ENCODE results near the gene NDST1.

NDST1 gene

DNA sequence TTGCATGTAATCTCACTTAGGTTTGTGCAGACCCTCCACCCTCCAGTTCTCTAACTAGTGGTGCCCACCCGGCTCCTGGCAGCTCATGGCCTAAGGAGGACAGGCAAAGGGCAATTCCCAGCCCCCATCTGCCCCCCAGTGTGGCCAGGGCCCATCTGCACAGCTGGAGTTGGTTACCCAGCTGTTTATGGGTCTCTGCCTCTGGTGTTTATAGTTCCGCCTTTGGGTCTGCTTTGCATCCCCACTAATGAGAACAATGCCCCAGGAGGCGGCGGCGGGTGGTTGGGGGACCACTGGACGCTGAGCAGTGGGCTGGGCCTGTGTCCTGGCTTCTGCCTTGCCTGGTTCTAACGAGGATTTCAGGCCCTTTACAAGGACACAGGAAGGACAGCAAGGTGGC lies 62.4 kb downstream of the NDST1 start:
- DNase-seq (ENCODE audit: low read depth), result no peak

DNA sequence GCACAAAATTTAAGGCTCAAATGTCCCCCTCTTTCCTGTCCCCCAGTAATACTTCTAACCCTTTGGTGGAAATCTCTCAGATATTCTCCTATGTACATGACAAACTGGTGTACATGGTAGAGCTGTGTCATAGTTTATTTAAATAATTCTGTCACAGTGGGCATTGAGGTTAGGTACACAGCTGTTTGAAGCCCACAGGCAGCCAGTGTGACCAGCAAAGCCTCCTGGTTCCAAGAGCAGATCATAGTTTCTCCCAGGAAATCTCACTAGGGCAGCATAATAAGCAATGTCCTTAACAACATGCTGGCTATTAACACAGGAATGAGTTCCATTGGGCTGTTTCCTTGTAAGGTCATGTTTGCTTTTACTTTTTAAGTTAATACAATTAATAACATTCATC lies 63.9 kb downstream of the NDST1 start:
- DNase-seq (ENCODE audit: low read depth), result no peak

GRCh38 chr5:150573216-150573615 lies 65.3 kb downstream of the NDST1 start:
- no peak for DNase-seq (ENCODE audit: low read depth)

GRCh38 chr5:150573867-150574817 lies 66.2 kb downstream of the NDST1 start:
- DNase-seq (ENCODE audit: low read depth), result no peak

- DNase-seq (ENCODE audit: low read depth), result peak; percentile 42
These were observed 67.1 kb downstream of the NDST1 start for GRCh38 chr5:150574818-150575547.

GRCh38 chr5:150575745-150576448 lies 68.0 kb downstream of the NDST1 start:
- DNase-seq (ENCODE audit: low read depth), result no peak

- DNase-seq (ENCODE audit: low read depth), result no peak
These were observed 68.6 kb downstream of the NDST1 start for GRCh38 chr5:150576449-150576949.

DNA sequence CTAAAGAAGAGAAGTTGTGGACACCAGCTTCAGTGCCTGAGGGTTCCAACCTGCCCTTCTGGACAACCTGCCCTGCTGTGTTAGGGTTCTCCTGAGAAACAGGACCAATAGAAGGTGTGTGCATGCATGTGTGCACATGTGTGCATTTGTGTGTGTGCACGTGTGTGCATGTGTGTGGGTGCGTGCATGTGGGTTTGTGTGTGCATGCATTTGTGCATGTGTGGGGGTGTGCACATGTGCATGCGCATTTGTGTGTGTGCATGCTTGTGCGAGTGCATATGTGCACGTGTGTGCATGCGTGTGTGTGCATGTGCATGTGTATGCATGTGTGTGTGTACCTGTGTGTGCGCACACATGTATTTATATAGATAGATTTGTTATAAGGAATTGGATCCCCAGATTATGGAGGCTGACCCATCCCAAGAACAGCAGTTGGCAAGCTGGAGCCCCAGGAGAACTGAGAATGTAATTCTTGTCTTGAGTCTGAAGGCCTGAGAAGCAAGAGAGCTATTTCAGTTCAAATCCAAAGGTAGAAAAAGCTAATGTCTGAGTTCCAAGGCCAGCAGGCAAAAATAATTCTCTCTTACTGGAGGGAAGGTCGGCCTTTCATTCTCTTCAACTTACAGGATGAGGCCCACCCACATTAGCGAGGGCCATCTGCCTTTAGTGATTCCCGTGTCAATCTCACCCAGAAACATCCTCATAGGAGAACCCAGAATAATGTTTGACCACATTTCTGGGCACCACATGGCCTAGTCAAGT lies 69.6 kb downstream of the NDST1 start:
- no peak for DNase-seq (ENCODE audit: low read depth)

DNA sequence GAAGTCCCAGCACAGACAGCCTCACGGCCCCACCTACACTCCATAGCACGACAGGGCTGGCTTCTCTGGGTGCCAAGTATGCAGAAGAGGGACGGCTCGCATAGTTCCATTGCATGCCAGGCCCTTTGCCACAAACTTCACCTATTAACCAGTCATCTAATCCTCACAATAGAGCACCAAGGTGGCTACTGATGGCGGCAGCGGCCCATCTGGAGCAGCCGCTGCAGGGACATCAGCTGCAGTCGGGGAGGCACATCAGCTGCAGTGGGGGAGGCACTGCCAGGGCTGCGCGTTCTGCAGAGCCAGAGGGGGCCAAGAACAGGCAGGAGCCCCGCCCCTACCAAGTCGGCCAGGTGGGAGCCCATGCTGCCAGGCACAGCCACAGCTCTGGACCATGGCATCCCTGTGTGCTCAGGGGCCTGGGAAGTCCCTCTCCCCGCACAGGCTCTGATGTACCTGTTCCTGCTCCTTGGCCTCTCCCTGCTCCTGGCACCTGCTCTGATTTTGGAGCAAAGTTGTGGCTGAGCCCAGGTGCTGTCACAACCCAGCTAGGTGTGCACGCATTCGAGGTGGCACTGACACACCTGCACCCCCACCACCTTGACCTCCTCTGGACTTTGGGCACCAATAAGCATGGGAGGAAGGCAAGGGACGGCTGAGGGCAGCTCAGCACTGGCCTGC lies 71.0 kb downstream of the NDST1 start:
- DNase-seq (ENCODE audit: low read depth), result no peak

DNA sequence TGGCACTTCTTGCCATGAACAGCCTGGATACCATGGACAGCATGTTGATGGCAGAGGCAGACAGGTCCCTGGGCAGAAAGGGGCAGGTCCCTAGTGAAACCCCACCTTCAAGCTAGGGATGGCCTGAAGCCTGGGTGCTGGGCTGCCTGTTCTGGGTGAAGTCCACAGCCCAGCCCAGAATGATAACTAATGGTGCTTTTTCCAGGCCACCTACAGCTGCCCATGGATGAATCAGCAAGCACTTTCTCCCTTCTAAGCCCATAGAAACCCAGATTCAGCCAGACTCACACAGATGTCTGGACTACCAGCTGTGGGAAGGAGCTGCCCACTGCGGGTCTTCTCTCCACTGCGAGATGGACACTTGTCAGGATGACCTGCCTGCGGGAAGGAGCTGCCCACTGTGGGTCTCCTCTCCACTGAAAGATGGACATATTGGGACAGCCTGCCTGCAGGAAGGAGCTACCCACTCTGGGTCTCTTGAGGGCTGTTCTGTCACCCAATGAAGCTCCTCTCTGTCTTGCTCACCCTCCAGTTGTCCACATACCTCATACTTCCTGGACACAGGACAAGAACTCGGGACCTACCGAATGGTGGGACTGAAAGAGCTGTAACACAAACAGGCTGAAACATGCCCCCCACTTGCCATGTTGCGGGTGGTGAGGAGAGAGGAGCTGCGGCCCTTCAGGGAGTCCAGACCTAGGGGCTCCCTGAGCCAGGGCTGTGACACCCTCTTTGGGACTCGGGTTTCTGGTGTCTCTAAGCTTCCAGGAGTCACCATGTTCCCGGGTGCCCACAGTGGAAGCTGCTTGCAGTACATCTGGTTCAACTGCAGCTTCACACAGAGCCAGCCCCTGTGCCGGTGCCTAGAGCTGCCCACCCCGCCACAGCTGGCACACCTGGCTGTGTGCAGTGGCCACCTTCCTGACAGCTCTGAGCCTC lies 71.8 kb downstream of the NDST1 start:
- no peak for DNase-seq (ENCODE audit: low read depth)

DNA sequence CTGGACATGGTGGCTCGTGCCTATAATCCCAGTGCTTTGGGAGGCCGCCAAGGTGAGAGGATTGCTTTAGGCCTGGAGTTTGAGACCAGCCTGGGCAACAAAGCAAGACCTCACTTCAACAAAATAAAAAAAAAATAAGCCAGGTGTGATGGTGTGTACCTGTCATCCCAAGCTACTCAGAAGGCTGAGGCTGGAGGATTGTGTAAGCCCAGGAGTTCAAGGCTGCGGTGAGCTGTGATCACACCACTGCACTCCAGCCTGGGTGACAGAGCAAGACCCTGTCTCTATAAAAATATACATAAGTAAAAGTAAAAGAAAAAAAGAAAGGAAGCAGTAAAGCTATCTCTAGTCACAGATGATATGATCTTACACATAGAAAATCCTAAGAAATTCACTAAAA lies 73.0 kb downstream of the NDST1 start:
- no peak for DNase-seq (ENCODE audit: low read depth)

- DNase-seq (ENCODE audit: low read depth), result no peak
These were observed 74.5 kb downstream of the NDST1 start for GRCh38 chr5:150582241-150583109.

- DNase-seq (ENCODE audit: low read depth), result no peak
These were observed 75.8 kb downstream of the NDST1 start for GRCh38 chr5:150583541-150584225.

DNA sequence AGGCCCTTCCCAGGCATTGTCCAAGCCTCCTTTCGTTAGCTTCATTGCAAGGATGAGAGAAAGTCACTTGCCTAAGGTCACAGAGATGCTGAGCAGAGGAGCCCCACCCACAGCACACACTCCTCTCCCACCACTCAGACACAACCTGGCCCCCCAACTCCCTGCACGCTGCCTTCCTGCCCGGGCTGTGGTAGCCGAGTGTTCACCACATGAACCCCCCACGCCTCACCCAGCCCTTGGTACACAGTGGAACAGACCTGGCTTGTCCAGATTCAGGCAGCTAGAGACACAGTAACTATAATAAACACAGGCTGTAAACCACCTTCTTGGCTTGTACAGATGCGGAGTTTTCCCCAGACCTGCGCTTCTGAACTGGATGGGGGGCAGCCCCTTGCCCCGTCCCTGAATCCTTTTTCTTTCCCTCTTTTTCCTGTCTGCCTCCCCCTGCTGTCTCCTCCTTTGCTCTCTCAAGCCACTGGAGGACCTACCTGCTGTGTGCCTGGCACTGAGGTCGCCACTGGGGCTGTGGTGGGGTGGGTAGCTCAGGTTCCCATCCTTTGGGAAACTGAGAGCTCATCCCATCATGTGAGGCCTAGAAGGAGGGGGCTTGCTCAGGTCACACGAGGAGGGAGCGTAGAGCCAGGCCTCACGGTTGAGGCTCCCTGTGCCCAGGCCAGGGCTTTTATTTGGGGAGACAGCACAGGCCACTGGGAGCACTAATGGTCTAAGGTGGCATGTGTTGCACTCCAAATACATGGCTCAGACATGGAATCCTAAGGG lies 76.8 kb downstream of the NDST1 start:
- DNase-seq (ENCODE audit: low read depth), result no peak

GRCh38 chr5:150585781-150586341 lies 77.9 kb downstream of the NDST1 start:
- no peak for DNase-seq (ENCODE audit: low read depth)

- no peak for DNase-seq (ENCODE audit: low read depth)
These were observed 79.1 kb downstream of the NDST1 start for GRCh38 chr5:150587016-150587415.
